Stimulated activated CD4-positive, alpha-beta T cell treated with anti-CD3 and anti-CD28 coated beads, Interleukin-4, amount 100 ng/mL, for 24 hours (primary cell): ENCODE measurements around the gene IL15RA.
A peak's percentile ranks its signal among the peaks of the same experiment; 100 is the strongest.

Experiments
- DNase-seq: peaks from one replicate; pipeline ENCODE4 v3.0.0-alpha.2; 2020

The IL15RA gene

GRCh38 chr10:5977471-5978229 is at the start of gene IL15RA:
TSS of gene IL15RA (minus strand) at chr10:5977543. CDS start at chr10:5977492, 51 bp downstream.
- DNase-seq, result peak; percentile 91

- no peak for DNase-seq
Measured at GRCh38 chr10:6025683-6026255, 48.4 kb upstream of the IL15RA start.

- no peak for DNase-seq
Measured at GRCh38 chr10:6024334-6024682, 47.0 kb upstream of the IL15RA start.

- DNase-seq, result no peak
Measured at GRCh38 chr10:6023661-6024333, 46.5 kb upstream of the IL15RA start.

- no peak for DNase-seq
Measured at GRCh38 chr10:6022660-6023059, 45.3 kb upstream of the IL15RA start.

GRCh38 chr10:6020826-6021225 is 43.5 kb upstream of the IL15RA start:
- DNase-seq, result no peak

- DNase-seq, result no peak
Measured at GRCh38 chr10:6019796-6020195, 42.5 kb upstream of the IL15RA start.

- DNase-seq, result no peak
Measured at GRCh38 chr10:6019010-6019782, 41.9 kb upstream of the IL15RA start.

GRCh38 chr10:6018422-6018821 is 41.1 kb upstream of the IL15RA start:
- no peak for DNase-seq

- DNase-seq, result no peak
Measured at GRCh38 chr10:6017781-6018354, 40.5 kb upstream of the IL15RA start.

GRCh38 chr10:6014241-6014761 is 37.0 kb upstream of the IL15RA start:
- DNase-seq, result peak; percentile 67

- no peak for DNase-seq
Measured at GRCh38 chr10:6013413-6014192, 36.3 kb upstream of the IL15RA start.

GRCh38 chr10:6012121-6012905 is 35.0 kb upstream of the IL15RA start:
- DNase-seq, result no peak

GRCh38 chr10:6011558-6011957 is 34.2 kb upstream of the IL15RA start:
- no peak for DNase-seq

- DNase-seq, result no peak
Measured at GRCh38 chr10:6010569-6010968, 33.2 kb upstream of the IL15RA start.

GRCh38 chr10:6009961-6010360 is 32.6 kb upstream of the IL15RA start:
- DNase-seq, result no peak

- no peak for DNase-seq
Measured at GRCh38 chr10:6009150-6009549, 31.8 kb upstream of the IL15RA start.

- no peak for DNase-seq
Measured at GRCh38 chr10:6008497-6009142, 31.3 kb upstream of the IL15RA start.

- no peak for DNase-seq
Measured at GRCh38 chr10:6006991-6007390, 29.6 kb upstream of the IL15RA start.

- no peak for DNase-seq
Measured at GRCh38 chr10:6006546-6006945, 29.2 kb upstream of the IL15RA start.
